Measurements from ENCODE around the gene ASGR1.

DNA sequence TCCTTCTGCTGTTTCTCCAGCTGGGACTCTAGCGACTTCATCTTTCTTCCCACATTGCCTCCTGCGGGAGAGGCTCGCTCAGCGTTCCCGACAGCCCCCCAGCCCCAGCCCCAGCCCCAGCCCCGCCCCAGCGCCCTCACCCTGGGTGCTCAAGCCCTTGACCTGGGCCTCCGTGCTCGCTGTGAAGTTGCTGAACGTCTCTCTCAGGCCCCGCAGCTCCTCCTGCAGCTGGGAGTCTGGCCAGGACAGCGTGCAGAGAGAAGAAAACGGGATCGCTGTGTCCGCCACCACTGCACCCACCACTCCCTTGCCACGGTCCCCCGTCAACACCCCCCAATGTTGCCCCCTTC is 2.4 kb downstream of the ASGR1 start:
- no peak for TF ChIP-seq POLR2A (IDR thresholded peaks at IDR 0.05)
- TF ChIP-seq, protein P1, sequence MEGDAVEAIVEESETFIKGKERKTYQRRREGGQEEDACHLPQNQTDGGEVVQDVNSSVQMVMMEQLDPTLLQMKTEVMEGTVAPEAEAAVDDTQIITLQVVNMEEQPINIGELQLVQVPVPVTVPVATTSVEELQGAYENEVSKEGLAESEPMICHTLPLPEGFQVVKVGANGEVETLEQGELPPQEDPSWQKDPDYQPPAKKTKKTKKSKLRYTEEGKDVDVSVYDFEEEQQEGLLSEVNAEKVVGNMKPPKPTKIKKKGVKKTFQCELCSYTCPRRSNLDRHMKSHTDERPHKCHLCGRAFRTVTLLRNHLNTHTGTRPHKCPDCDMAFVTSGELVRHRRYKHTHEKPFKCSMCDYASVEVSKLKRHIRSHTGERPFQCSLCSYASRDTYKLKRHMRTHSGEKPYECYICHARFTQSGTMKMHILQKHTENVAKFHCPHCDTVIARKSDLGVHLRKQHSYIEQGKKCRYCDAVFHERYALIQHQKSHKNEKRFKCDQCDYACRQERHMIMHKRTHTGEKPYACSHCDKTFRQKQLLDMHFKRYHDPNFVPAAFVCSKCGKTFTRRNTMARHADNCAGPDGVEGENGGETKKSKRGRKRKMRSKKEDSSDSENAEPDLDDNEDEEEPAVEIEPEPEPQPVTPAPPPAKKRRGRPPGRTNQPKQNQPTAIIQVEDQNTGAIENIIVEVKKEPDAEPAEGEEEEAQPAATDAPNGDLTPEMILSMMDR (IDR thresholded peaks at IDR 0.05 in 4 of 5, conservative IDR thresholded peaks at IDR 0.05 in 1 of 5), result no peak

Data from gastrocnemius medialis (tissue), 4 donors.